GM19025 (cell line): Measurements from ENCODE around the gene NR3C2.
"Not testable (repeated sequence)": the region's sequence is repeated elsewhere in the genome, so short reads cannot be mapped to it uniquely, and the experiment has no call there.

ENCODE experiments used
- ATAC-seq: cut with Tn5 transposase; IDR thresholded peaks from one replicate; pipeline ENCODE4 v1.9.1; 2021; ENCODE audit warnings: mild to moderate bottlenecking, low read depth, moderate library complexity; ENCODE audit not compliant: unreplicated experiment

NR3C2 gene

GRCh38 chr4:148089624-148090023 lies 352.6 kb downstream of the NR3C2 start:
- ATAC-seq, result no peak

GRCh38 chr4:148083073-148083472 lies 359.1 kb downstream of the NR3C2 start:
- not testable (repeated sequence) for ATAC-seq

GRCh38 chr4:148081745-148082144 lies 360.5 kb downstream of the NR3C2 start:
- ATAC-seq, result no peak

GRCh38 chr4:148081267-148081666 lies 360.9 kb downstream of the NR3C2 start:
- ATAC-seq, result no peak

- ATAC-seq, result no peak
These were observed 362.3 kb downstream of the NR3C2 start for GRCh38 chr4:148079961-148080360.

GRCh38 chr4:148078061-148078460 lies 364.2 kb downstream of the NR3C2 start:
- no peak for ATAC-seq

- ATAC-seq, result no peak
These were observed 364.6 kb downstream of the NR3C2 start for GRCh38 chr4:148077581-148077980.

- ATAC-seq, result no peak
These were observed 365.2 kb downstream of the NR3C2 start for GRCh38 chr4:148076964-148077363.

GRCh38 chr4:148075438-148075837 lies 366.8 kb downstream of the NR3C2 start:
- ATAC-seq, result no peak

GRCh38 chr4:148074462-148074861 lies 367.8 kb downstream of the NR3C2 start:
- ATAC-seq, result no peak

GRCh38 chr4:148073349-148073748 lies 368.9 kb downstream of the NR3C2 start:
- ATAC-seq, result no peak

- ATAC-seq, result no peak
These were observed 369.4 kb downstream of the NR3C2 start for GRCh38 chr4:148072789-148073188.

- no peak for ATAC-seq
These were observed 371.2 kb downstream of the NR3C2 start for GRCh38 chr4:148071009-148071408.

GRCh38 chr4:148069895-148070178 lies 372.4 kb downstream of the NR3C2 start:
- ATAC-seq, result no peak

GRCh38 chr4:148069086-148069894 lies 372.9 kb downstream of the NR3C2 start:
- no peak for ATAC-seq

- ATAC-seq, result no peak
These were observed 373.9 kb downstream of the NR3C2 start for GRCh38 chr4:148068065-148068911.

GRCh38 chr4:148067301-148067916 lies 374.8 kb downstream of the NR3C2 start:
- no peak for ATAC-seq

GRCh38 chr4:148065075-148065474 lies 377.1 kb downstream of the NR3C2 start:
- no peak for ATAC-seq

- ATAC-seq, result no peak
These were observed 377.8 kb downstream of the NR3C2 start for GRCh38 chr4:148064451-148064850.

GRCh38 chr4:148062301-148062950 lies 379.8 kb downstream of the NR3C2 start:
- no peak for ATAC-seq

- no peak for ATAC-seq
These were observed 380.4 kb downstream of the NR3C2 start for GRCh38 chr4:148061795-148062194.
